OCI-LY3 (cell line): ENCODE data around the gene BAIAP2L2.

Experiments
- CTCF ChIP-seq: fragments of 200-600, 300-600 bp; sonication (generic); IDR thresholded peaks from 2 replicates; pipeline ENCODE4 v1.5.1; 2014; ENCODE audit warnings: antibody characterized with exemption, low read length, low read depth
- EZH2phosphoT487 ChIP-seq: fragments of 200-600 bp; shearing (Covaris generic); IDR thresholded peaks from 2 replicates; pipeline ENCODE4 v1.6.1; 2018; ENCODE audit warnings: antibody characterized with exemption, mixed run types, low read depth

- TF ChIP-seq CTCF (no peak), EZH2phosphoT487 (no peak)
These were observed 59.8 kb downstream of the BAIAP2L2 start for GRCh38 chr22:38050720-38051119.
